OCI-LY7 (cell line): Measurements from ENCODE around the gene OR4Q3. TPM values are rescaled to one million over a fixed set of nuclear protein-coding genes. Genes with fewer than 3 reads are reported as not detected.
"Not testable (repeated sequence)": the region's sequence is repeated elsewhere in the genome, so short reads cannot be mapped to it uniquely, and the experiment has no call there.

Experiments
- Bru-seq: library from RNA; stranded (reverse); fragments of 400-500 nt; gene quantifications from one replicate; lab custom pipeline; 2021; lab: Mats Ljungman, UMichigan
- BruChase-seq, 2 experiments: library from RNA; stranded (reverse); fragments of 400-500 nt; gene quantifications; one replicate each; lab custom pipeline; 2021; lab: Mats Ljungman, UMichigan
- BruUV-seq: library from RNA; stranded (reverse); fragments of 400-500 nt; replicated peaks from 2 replicates; lab custom pipeline; 2021; lab: Mats Ljungman, UMichigan
- CTCF ChIA-PET: fragments of 300-600 bp; sonication (Branson Sonifier 250); formaldehyde crosslinking; loops from one replicate; lab custom pipeline; 2022; ENCODE audit warnings: antibody characterized with exemption; ENCODE audit not compliant: unreplicated experiment; lab: Charles Lee
- POLR2A ChIA-PET: fragments of 300-600 bp; sonication (Branson Sonifier 250); formaldehyde crosslinking; loops from one replicate; lab custom pipeline; 2022; ENCODE audit warnings: antibody characterized with exemption; lab: Charles Lee
- DNase-seq: peaks from one replicate; pipeline ENCODE4 v3.0.0-alpha.2; 2015; ENCODE audit warnings: low spot score
- H2AFZ ChIP-seq: fragments of 200-600 bp; sonication (generic), shearing (Covaris generic); 2 replicates; pipeline ENCODE4 v1.6.1; 2014; ENCODE audit warnings: mild to moderate bottlenecking, antibody characterized with exemption, low read length, moderate library complexity
- H3K27ac ChIP-seq: fragments of 200-600 bp; sonication (generic); 2 replicates; pipeline ENCODE4 v1.5.1; 2014; ENCODE audit warnings: mixed run types, low read depth, mild to moderate bottlenecking, moderate library complexity, low read length, inconsistent platforms; ENCODE audit not compliant: poor library complexity, severe bottlenecking
- H3K36me3 ChIP-seq: fragments of 200-600 bp; sonication (generic); 2 replicates; pipeline ENCODE4 v1.6.1; 2014; ENCODE audit warnings: mild to moderate bottlenecking, antibody characterized with exemption, low read length, moderate library complexity, mixed read lengths; ENCODE audit not compliant: insufficient read depth
- H3K4me1 ChIP-seq: fragments of 200-600 bp; sonication (generic); 2 replicates; pipeline ENCODE4 v1.5.1; 2014; ENCODE audit warnings: mild to moderate bottlenecking, low read length; ENCODE audit not compliant: insufficient read depth, poor library complexity, severe bottlenecking
- H3K4me2 ChIP-seq: fragments of 200-600 bp; sonication (generic); 2 replicates; pipeline ENCODE4 v1.6.1; 2014; ENCODE audit warnings: mild to moderate bottlenecking, low read length
- H3K4me3 ChIP-seq: fragments of 200-600 bp; sonication (generic); 2 replicates; pipeline ENCODE4 v1.5.1; 2014; ENCODE audit warnings: mild to moderate bottlenecking, low read depth, low read length; ENCODE audit not compliant: poor library complexity, severe bottlenecking
- H3K79me2 ChIP-seq: fragments of 200-600 bp; sonication (generic); 2 replicates; pipeline ENCODE4 v1.6.1; 2016; ENCODE audit warnings: low read depth, mild to moderate bottlenecking, low read length, moderate library complexity, mixed read lengths; ENCODE audit not compliant: insufficient read depth
- H3K9me2 ChIP-seq: fragments of 200-600 bp; sonication (generic); 2 replicates; pipeline ENCODE4 v1.6.1; 2016; ENCODE audit warnings: mild to moderate bottlenecking, low read length, mixed read lengths; ENCODE audit not compliant: insufficient read depth
- H3K9me3 ChIP-seq: fragments of 200-600 bp; sonication (generic); 2 replicates; pipeline ENCODE4 v1.6.1; 2014; ENCODE audit warnings: mild to moderate bottlenecking, mixed run types, low read length, mixed read lengths
- H4K20me1 ChIP-seq: fragments of 200-600 bp; sonication (generic); 2 replicates; pipeline ENCODE4 v1.6.1; 2014; ENCODE audit warnings: mild to moderate bottlenecking, antibody characterized with exemption, low read length, moderate library complexity, mixed read lengths; ENCODE audit not compliant: insufficient read depth
- CTCF ChIP-seq: fragments of 200-600 bp; sonication (generic); conservative IDR thresholded peaks from 2 replicates; pipeline ENCODE4 v1.5.1; 2014; ENCODE audit warnings: mild to moderate bottlenecking, antibody characterized with exemption, low read length, moderate library complexity, mixed read lengths
- EZH2phosphoT487 ChIP-seq: fragments of 200-600 bp; sonication (generic); IDR thresholded peaks from 2 replicates; pipeline ENCODE4 v1.6.1; 2018; ENCODE audit warnings: low read depth, borderline replicate concordance, mild to moderate bottlenecking, mixed run types, antibody characterized with exemption, low read length, moderate library complexity, mixed read lengths
- intact Hi-C: fragments of 100-400 bp; cut with micrococcal nuclease; formaldehyde crosslinking; loops from one replicate; pipeline ENCODE4 v1.10.0; 2022; ENCODE audit not compliant: unreplicated experiment
- long read RNA-seq: library from polyadenylated mRNA; stranded (forward); transcript quantifications from one replicate; pipeline ENCODE4 v2.0.0, GENCODE V29; 2022
- total RNA-seq, 2 experiments: library from RNA; depleted of rRNA in 1 of 2; stranded (reverse); fragments of >200 nt in 1 of 2; shearing (Covaris generic) in 1 of 2; gene quantifications; 2 replicates each; pipeline ENCODE4 v1.2.3, GENCODE V29; 2014 to 2022

OR4Q3 gene
- total RNA-seq (2014; rRNA removed; shearing (Covaris generic)) (not detected in 2 replicates), total RNA-seq (2022) (not detected in 2 replicates), Bru-seq, nascent RNA (not detected), BruChase-seq, experiment 1, labeled RNA remaining after a 6-hour chase (not detected), BruChase-seq, experiment 2, labeled RNA remaining after a 2-hour chase (not detected)
- long read RNA-seq, result 0 reads

- DNase-seq, result no peak
- H3K36me3 ChIP-seq, result no peaks in the 10 kb centered on the region
- CTCF ChIA-PET, result no interaction called here
- H2AFZ ChIP-seq, result no peak within 1 kb of the TSS
- H3K4me2 ChIP-seq, result no peak within 1 kb of the TSS
- no peaks in the 10 kb centered on the region for H3K79me2 ChIP-seq
- POLR2A ChIA-PET, result interaction anchor here (1.4 kb wide), 1 partner anchor 8 kb away, joined by 4 read pairs; no protein-coding TSS in a partner anchor
- H3K4me3 ChIP-seq, result no peak within 1 kb of the TSS
- peaks cover 12% of the 10 kb centered on the region; the same call in 1 of the 2 replicates for H3K9me3 ChIP-seq
- no TSS peak for BruUV-seq
- H4K20me1 ChIP-seq, result no peaks in the 10 kb centered on the region
- intact Hi-C loops, result no loop called here
- no peaks in the 10 kb centered on the region for H3K4me1 ChIP-seq
- no peaks in the 10 kb centered on the region for H3K9me2 ChIP-seq
- no peak within 1 kb of the TSS for H3K27ac ChIP-seq
- TF ChIP-seq CTCF, result no peak
- TF ChIP-seq EZH2phosphoT487, result no peak
Observed at GRCh38 chr14:19743256-19743655, at the start of gene OR4Q3. Gene OR4Q3 (plus strand): TSS chr14:19743571.

- no peaks in the 10 kb centered on the region for H3K36me3 ChIP-seq
- H3K4me1 ChIP-seq, result no peaks in the 10 kb centered on the region
- no peak for TF ChIP-seq EZH2phosphoT487
- no peak for TF ChIP-seq CTCF
- no peak overlapping the region for H2AFZ ChIP-seq
- no peaks in the 10 kb centered on the region for H4K20me1 ChIP-seq
- H3K9me2 ChIP-seq, result no peaks in the 10 kb centered on the region
- no peak for DNase-seq
- BruUV-seq, result no TSS peak
- no peak overlapping the region for H3K27ac ChIP-seq
- no peaks in the 10 kb centered on the region for H3K79me2 ChIP-seq
- H3K4me2 ChIP-seq, result no peak overlapping the region
- intact Hi-C loops, result no loop called here
- no peak overlapping the region for H3K4me3 ChIP-seq
- ChIA-PET CTCF (no interaction called here), POLR2A (interaction anchor here (0.7 kb wide), 1 partner anchor 196 kb away, joined by 3 read pairs; no protein-coding TSS in a partner anchor)
- H3K9me3 ChIP-seq, result peaks cover 27% of the 10 kb centered on the region
Observed at GRCh38 chr14:19729359-19729758, 14.0 kb upstream of the OR4Q3 start.

- no peak overlapping the region for H2AFZ ChIP-seq
- H3K36me3 ChIP-seq, result no peaks in the 10 kb centered on the region
- no peaks in the 10 kb centered on the region for H3K79me2 ChIP-seq
- TF ChIP-seq CTCF (no peak), EZH2phosphoT487 (no peak)
- no peaks in the 10 kb centered on the region for H4K20me1 ChIP-seq
- no peaks in the 10 kb centered on the region for H3K4me1 ChIP-seq
- intact Hi-C loops, result no loop called here
- no peak for DNase-seq
- H3K27ac ChIP-seq, result no peak overlapping the region
- BruUV-seq, result no TSS peak
- POLR2A ChIA-PET, result interaction anchor here (0.7 kb wide), 1 partner anchor 196 kb away, joined by 3 read pairs; no protein-coding TSS in a partner anchor
- CTCF ChIA-PET, result no interaction called here
- H3K4me3 ChIP-seq, result no peak overlapping the region
- no peaks in the 10 kb centered on the region for H3K9me2 ChIP-seq
- no peak overlapping the region for H3K4me2 ChIP-seq
- peaks cover 27% of the 10 kb centered on the region for H3K9me3 ChIP-seq
Observed at GRCh38 chr14:19729763-19730162, 13.6 kb upstream of the OR4Q3 start.

- H3K79me2 ChIP-seq, POLR2A ChIA-PET, CTCF ChIA-PET, H3K9me2 ChIP-seq, BruUV-seq, intact Hi-C loops, DNase-seq, H3K27ac ChIP-seq, H3K36me3 ChIP-seq, H2AFZ ChIP-seq, H3K4me3 ChIP-seq, H4K20me1 ChIP-seq, H3K4me1 ChIP-seq, H3K4me2 ChIP-seq: not testable (repeated sequence)
- peaks cover 14% of the 10 kb centered on the region; the same call in 1 of the 2 replicates for H3K9me3 ChIP-seq
Observed at GRCh38 chr14:19733893-19734292, 9.5 kb upstream of the OR4Q3 start.
